IPS-15b (cell line): Measurements from ENCODE around the gene NRP2.

Experiments used
- H3K27me3 ChIP-seq: one replicate; pipeline ENCODE4 v1.6.1; 2013; ENCODE audit warnings: low read length; ENCODE audit not compliant: control insufficient read depth, insufficient read depth
- H3K36me3 ChIP-seq: one replicate; pipeline ENCODE4 v1.6.1; 2013; ENCODE audit warnings: low read length; ENCODE audit not compliant: control insufficient read depth, insufficient read depth
- H3K4me1 ChIP-seq: one replicate; pipeline ENCODE4 v1.6.1; 2013; ENCODE audit warnings: mild to moderate bottlenecking, low read length; ENCODE audit not compliant: control insufficient read depth, insufficient read depth
- H3K4me3 ChIP-seq: one replicate; pipeline ENCODE4 v1.5.1; 2013; ENCODE audit warnings: low read depth, low read length
- H3K9ac ChIP-seq: one replicate; pipeline ENCODE4 v1.6.1; 2013; ENCODE audit warnings: low read depth, mild to moderate bottlenecking, low read length
- H3K9me3 ChIP-seq: one replicate; pipeline ENCODE4 v1.6.1; 2013; ENCODE audit warnings: mild to moderate bottlenecking, low read length; ENCODE audit not compliant: control insufficient read depth, insufficient read depth

Gene NRP2

GRCh38 chr2:205704127-205704741 lies 21.9 kb downstream of the NRP2 start:
- Histone ChIP-seq H3K4me1 (peaks cover 13% of the 10 kb centered on the region), H3K4me3 (no peak overlapping the region), H3K27me3 (no peaks in the 10 kb centered on the region), H3K9me3 (no peaks in the 10 kb centered on the region), H3K36me3 (no peaks in the 10 kb centered on the region), H3K9ac (no peak overlapping the region)

GRCh38 chr2:205705511-205706349 lies 23.4 kb downstream of the NRP2 start:
- Histone ChIP-seq H3K9me3 (no peaks in the 10 kb centered on the region), H3K4me3 (no peak overlapping the region), H3K36me3 (no peaks in the 10 kb centered on the region), H3K4me1 (peaks cover 6% of the 10 kb centered on the region), H3K27me3 (no peaks in the 10 kb centered on the region), H3K9ac (no peak overlapping the region)

GRCh38 chr2:205706769-205707381 lies 24.6 kb downstream of the NRP2 start:
- H3K27me3 ChIP-seq = no peaks in the 10 kb centered on the region
- H3K9ac ChIP-seq = no peak overlapping the region
- H3K9me3 ChIP-seq = no peaks in the 10 kb centered on the region
- peaks cover 6% of the 10 kb centered on the region for H3K4me1 ChIP-seq
- no peaks in the 10 kb centered on the region for H3K36me3 ChIP-seq
- no peak overlapping the region for H3K4me3 ChIP-seq

- Histone ChIP-seq H3K9me3 (no peaks in the 10 kb centered on the region), H3K4me1 (no peaks in the 10 kb centered on the region), H3K4me3 (no peak overlapping the region), H3K9ac (no peak overlapping the region), H3K36me3 (no peaks in the 10 kb centered on the region), H3K27me3 (no peaks in the 10 kb centered on the region)
These were observed 25.9 kb downstream of the NRP2 start for GRCh38 chr2:205708231-205708631.

GRCh38 chr2:205709319-205709718 lies 27.0 kb downstream of the NRP2 start:
- Histone ChIP-seq H3K27me3 (no peaks in the 10 kb centered on the region), H3K9me3 (no peaks in the 10 kb centered on the region), H3K9ac (no peak overlapping the region), H3K4me3 (no peak overlapping the region), H3K4me1 (no peaks in the 10 kb centered on the region), H3K36me3 (no peaks in the 10 kb centered on the region)

- H3K9ac ChIP-seq = no peak overlapping the region
- no peaks in the 10 kb centered on the region for H3K27me3 ChIP-seq
- no peaks in the 10 kb centered on the region for H3K36me3 ChIP-seq
- no peaks in the 10 kb centered on the region for H3K4me1 ChIP-seq
- H3K9me3 ChIP-seq = no peaks in the 10 kb centered on the region
- no peak overlapping the region for H3K4me3 ChIP-seq
These were observed 30.2 kb downstream of the NRP2 start for GRCh38 chr2:205712508-205712907.

GRCh38 chr2:205713086-205713485 lies 30.8 kb downstream of the NRP2 start:
- no peaks in the 10 kb centered on the region for H3K27me3 ChIP-seq
- no peaks in the 10 kb centered on the region for H3K36me3 ChIP-seq
- H3K9me3 ChIP-seq = no peaks in the 10 kb centered on the region
- H3K4me1 ChIP-seq = no peaks in the 10 kb centered on the region
- no peak overlapping the region for H3K4me3 ChIP-seq
- no peak overlapping the region for H3K9ac ChIP-seq

GRCh38 chr2:205714058-205714776 lies 31.9 kb downstream of the NRP2 start:
- Histone ChIP-seq H3K27me3 (no peaks in the 10 kb centered on the region), H3K9ac (no peak overlapping the region), H3K4me3 (no peak overlapping the region), H3K9me3 (no peaks in the 10 kb centered on the region), H3K36me3 (no peaks in the 10 kb centered on the region), H3K4me1 (no peaks in the 10 kb centered on the region)

GRCh38 chr2:205714789-205715720 lies 32.8 kb downstream of the NRP2 start:
- Histone ChIP-seq H3K4me1 (peaks cover 4% of the 10 kb centered on the region), H3K36me3 (no peaks in the 10 kb centered on the region), H3K9me3 (no peaks in the 10 kb centered on the region), H3K9ac (no peak overlapping the region), H3K27me3 (no peaks in the 10 kb centered on the region), H3K4me3 (no peak overlapping the region)

GRCh38 chr2:205715831-205716525 lies 33.7 kb downstream of the NRP2 start:
- no peak overlapping the region for H3K9ac ChIP-seq
- H3K9me3 ChIP-seq = no peaks in the 10 kb centered on the region
- no peak overlapping the region for H3K4me3 ChIP-seq
- H3K36me3 ChIP-seq = no peaks in the 10 kb centered on the region
- no peaks in the 10 kb centered on the region for H3K27me3 ChIP-seq
- H3K4me1 ChIP-seq = peaks cover 12% of the 10 kb centered on the region
